SJCRH30 (cell line): ENCODE results near the gene UBALD2. TPM values are rescaled to one million over a fixed set of nuclear protein-coding genes. Genes with fewer than 3 reads are reported as not detected.
"Not testable (repeated sequence)": the region's sequence is repeated elsewhere in the genome, so short reads cannot be mapped to it uniquely, and the experiment has no call there.

Experiments
- DNase-seq, 2 experiments: peaks; one replicate each; pipeline ENCODE4 v3.0.0-alpha.2; 2015 to 2020
- H3K27ac ChIP-seq: fragments of 250-450 bp; sonication (Bioruptor Pico); 2 replicates; pipeline ENCODE4 v1.5.1; 2020; ENCODE audit warnings: mild to moderate bottlenecking, moderate library complexity
- H3K27me3 ChIP-seq: fragments of 250-450 bp; sonication (Bioruptor Pico); 2 replicates; pipeline ENCODE4 v1.5.1; 2020; ENCODE audit warnings: mild to moderate bottlenecking, moderate library complexity
- H3K36me3 ChIP-seq: fragments of 250-450 bp; sonication (Bioruptor Pico); 2 replicates; pipeline ENCODE4 v1.5.1; 2020; ENCODE audit warnings: mild to moderate bottlenecking, moderate library complexity
- H3K4me1 ChIP-seq: fragments of 250-450 bp; sonication (Bioruptor Pico); 2 replicates; pipeline ENCODE4 v1.5.1; 2020; ENCODE audit warnings: mild to moderate bottlenecking, moderate library complexity
- H3K4me3 ChIP-seq: fragments of 250-450 bp; sonication (Bioruptor Pico); 2 replicates; pipeline ENCODE4 v1.5.1; 2020; ENCODE audit warnings: mild to moderate bottlenecking, moderate library complexity
- H3K9me3 ChIP-seq: fragments of 250-450 bp; sonication (Bioruptor Pico); replicated peaks from 2 replicates; pipeline ENCODE4 v1.5.1; 2020; ENCODE audit warnings: mild to moderate bottlenecking, moderate library complexity
- total RNA-seq: library from RNA; depleted of rRNA; stranded (reverse); fragments of >200 nt; shearing (Covaris generic); gene quantifications from 2 replicates; pipeline ENCODE4 v1.2.3, GENCODE V29; 2014

The UBALD2 gene
- total RNA-seq, 1 experiment from 2014 or later = 41.9 TPM

DNA sequence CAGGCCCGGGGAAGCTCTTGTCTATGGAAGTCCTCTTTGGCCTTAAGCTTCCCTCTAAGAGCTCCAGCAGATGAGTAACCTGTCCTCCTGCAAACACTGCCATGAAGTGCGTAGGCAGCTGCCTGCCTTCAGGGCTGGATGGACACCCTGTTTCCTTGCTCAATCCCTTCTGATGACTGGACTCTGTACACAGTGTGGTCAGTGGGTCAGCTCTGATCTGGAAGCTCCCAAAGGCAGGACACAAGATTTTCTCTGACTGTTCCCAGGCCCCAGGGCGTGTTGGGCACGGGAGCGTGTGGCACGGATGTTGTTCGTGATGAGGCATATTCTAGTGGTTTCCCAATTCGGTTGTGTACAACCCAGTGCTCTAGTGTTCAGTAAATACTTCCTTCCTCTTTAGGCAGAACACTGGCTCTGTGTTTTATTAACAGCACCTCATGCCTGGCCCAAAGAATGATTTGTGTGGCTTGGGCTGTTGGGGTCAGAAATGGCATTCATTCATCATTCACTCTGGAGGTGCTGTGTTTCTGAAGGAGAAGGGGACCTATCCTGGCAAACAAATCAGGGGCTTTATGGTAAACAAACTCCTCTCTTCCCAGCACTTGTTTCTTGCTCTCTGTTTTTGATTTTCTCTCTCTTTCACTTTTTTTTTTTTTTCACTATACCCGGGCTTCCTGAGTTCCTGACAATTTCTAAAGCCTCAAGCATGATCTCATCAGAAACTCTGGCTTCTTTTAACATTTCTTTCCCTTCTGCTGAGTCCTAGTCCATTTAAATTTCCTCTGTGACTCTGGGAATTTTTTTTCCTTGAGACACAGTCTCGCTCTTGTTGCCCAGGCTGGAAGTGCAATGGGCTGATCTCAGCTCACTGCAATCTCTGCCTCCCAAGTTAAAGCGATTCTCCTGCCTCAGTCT, 12.9 kb upstream of the UBALD2 start:
- no peaks in the 10 kb centered on the region for H3K36me3 ChIP-seq
- no peaks in the 10 kb centered on the region for H3K27me3 ChIP-seq
- no peak overlapping the region for H3K27ac ChIP-seq
- peaks cover 26% of the 10 kb centered on the region for H3K4me1 ChIP-seq
- no peaks in the 10 kb centered on the region for H3K9me3 ChIP-seq
- no peak overlapping the region for H3K4me3 ChIP-seq
- DNase-seq = peak; percentile 51 to 64

DNA sequence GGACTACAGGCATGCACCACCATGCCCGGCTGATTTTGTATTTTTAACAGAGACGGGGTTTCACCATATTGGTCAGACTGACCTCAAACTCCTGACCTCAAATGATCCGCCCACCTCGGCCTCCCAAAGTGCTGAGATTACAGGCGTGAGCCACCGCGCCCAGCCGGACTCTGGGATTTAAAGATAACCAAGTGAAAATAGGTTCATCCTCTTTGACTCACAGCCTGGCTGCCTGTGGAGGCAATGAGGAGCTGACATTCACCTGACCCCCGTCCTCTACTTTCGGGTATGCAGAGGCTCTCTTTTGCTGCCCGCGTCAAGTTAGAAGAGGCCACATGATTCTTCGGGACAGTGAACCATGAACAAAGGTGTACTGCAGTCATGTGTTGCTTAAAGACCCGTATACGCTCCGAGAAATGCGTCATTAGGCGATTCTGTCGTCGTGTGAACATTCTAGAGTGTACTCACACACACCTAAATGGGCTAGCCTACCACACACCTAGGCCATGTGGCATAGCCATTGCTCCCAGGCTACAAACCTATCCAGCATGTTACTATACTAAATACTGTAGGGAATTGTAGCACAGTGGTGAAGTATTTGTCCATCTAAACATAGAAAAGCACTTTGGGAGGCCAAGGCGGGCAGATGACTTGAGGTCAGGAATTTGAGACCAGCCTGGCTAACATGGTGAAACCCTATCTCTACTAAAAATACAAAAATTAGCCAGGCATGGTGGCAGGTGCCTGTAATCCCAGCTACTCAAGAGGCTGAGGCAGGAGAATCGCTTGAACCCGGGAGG, 12.0 kb upstream of the UBALD2 start:
- H3K27me3 ChIP-seq, H3K36me3 ChIP-seq, H3K27ac ChIP-seq, H3K9me3 ChIP-seq, H3K4me3 ChIP-seq: not testable (repeated sequence)
- H3K4me1 ChIP-seq = peaks cover 26% of the 10 kb centered on the region
- peak in 1 of 2 experiments; percentile 46 for DNase-seq

GRCh38 chr17:76253841-76254240, 11.3 kb upstream of the UBALD2 start:
- H3K4me3 ChIP-seq = no peak overlapping the region
- DNase-seq = peak in 1 of 2 experiments; percentile 19
- H3K4me1 ChIP-seq = peaks cover 26% of the 10 kb centered on the region
- H3K27me3 ChIP-seq = no peaks in the 10 kb centered on the region
- H3K9me3 ChIP-seq = no peaks in the 10 kb centered on the region
- H3K36me3 ChIP-seq = no peaks in the 10 kb centered on the region
- H3K27ac ChIP-seq = no peak overlapping the region

DNA sequence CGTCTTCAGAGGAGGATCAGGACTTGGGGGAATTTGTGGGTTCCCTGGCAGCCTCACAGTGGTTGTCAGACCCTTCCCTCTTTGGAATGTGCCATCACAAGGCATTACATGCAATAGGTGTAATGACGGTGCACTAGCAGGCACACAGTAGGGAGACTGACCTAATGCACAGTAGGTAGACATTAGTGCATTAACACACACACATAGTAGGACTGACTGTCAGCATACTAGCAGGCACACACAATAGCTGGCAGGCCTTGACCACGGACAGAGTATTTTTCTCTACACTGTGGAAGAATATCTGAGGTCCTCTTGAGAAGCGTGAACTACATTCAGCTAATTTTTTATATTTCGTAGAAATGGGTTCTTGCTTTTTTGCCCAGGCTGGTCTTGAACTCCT, 10.9 kb upstream of the UBALD2 start:
- DNase-seq = no peak
- H3K4me3 ChIP-seq = no peak overlapping the region

DNA sequence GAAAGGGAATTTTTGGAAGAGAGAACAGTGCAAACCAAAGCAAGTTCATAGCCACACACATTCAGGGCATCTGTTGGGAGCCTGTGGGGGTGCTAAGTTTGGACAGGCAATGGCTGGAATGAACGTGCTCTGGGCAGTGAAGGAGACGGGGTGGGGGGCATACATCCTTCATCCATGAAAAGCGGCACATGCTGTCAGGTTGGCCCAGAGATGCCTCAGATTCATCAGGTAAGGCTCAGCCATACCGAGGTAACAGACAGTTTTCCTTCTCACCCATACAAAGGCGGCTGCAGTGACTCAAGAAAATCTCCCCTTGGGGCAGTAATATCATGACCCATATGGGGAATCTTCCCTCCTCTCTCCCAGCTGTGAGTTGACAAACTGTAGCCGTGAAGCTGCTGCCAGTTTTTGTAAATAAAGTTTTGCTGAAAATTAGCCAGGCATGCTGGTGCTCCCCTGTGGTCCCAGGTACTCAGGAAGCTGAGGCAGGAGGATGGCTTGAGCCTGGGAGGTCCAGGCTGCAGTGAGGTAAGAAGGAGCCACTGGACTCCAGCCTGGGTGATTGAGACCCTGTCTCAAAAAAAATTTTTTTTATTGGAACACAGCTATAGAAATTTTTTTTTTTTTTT, 9.2 kb upstream of the UBALD2 start:
- Histone ChIP-seq H3K27ac (no peak overlapping the region), H3K36me3 (no peaks in the 10 kb centered on the region), H3K27me3 (no peaks in the 10 kb centered on the region), H3K4me3 (no peak overlapping the region), H3K9me3 (no peaks in the 10 kb centered on the region), H3K4me1 (peaks cover 26% of the 10 kb centered on the region)
- DNase-seq = no peak

More for the DNA sequence above, 10.9 kb upstream of the UBALD2 start:
- Histone ChIP-seq H3K4me1 (peaks cover 26% of the 10 kb centered on the region), H3K27me3 (no peaks in the 10 kb centered on the region), H3K9me3 (no peaks in the 10 kb centered on the region), H3K27ac (no peak overlapping the region), H3K36me3 (no peaks in the 10 kb centered on the region)

GRCh38 chr17:76256430-76257050, 8.6 kb upstream of the UBALD2 start:
- not testable (repeated sequence) for H3K4me3 ChIP-seq, H3K36me3 ChIP-seq, DNase-seq, H3K9me3 ChIP-seq, H3K27me3 ChIP-seq, H3K27ac ChIP-seq
- H3K4me1 ChIP-seq = peaks cover 25% of the 10 kb centered on the region

DNA sequence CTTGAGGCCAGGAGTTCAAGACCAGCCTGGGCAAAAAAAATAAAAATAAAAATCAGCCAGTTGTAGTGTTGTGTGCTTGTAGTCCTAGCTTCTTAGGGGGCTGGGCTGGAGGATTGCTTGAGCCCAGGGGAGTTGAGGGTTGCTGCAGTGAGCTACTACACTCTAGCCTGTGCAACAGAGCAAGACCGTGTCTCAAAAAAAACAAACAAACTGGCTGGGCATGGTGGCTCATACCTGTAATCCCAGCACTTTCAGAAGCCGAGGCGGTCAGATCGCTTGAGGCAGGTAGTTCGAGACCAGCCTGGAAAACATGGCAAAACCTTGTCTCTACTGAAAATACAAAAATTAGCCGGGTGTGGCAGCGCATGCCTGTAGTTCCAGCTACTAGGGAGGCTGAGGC, 4.9 kb upstream of the UBALD2 start:
- Histone ChIP-seq H3K27ac (no peak overlapping the region), H3K27me3 (no peaks in the 10 kb centered on the region), H3K36me3 (no peaks in the 10 kb centered on the region), H3K4me3 (no peak overlapping the region), H3K4me1 (peaks cover 19% of the 10 kb centered on the region), H3K9me3 (no peaks in the 10 kb centered on the region)
- no peak for DNase-seq

- Histone ChIP-seq H3K27me3 (no peaks in the 10 kb centered on the region), H3K9me3 (no peaks in the 10 kb centered on the region), H3K36me3 (no peaks in the 10 kb centered on the region), H3K27ac (no peak overlapping the region), H3K4me1 (peaks cover 19% of the 10 kb centered on the region), H3K4me3 (no peak overlapping the region)
- no peak for DNase-seq
These were observed 4.5 kb upstream of the UBALD2 start for GRCh38 chr17:76260669-76261068.

GRCh38 chr17:76261421-76262215, 3.5 kb upstream of the UBALD2 start:
- no peak overlapping the region for H3K27ac ChIP-seq

GRCh38 chr17:76262732-76263344, 2.3 kb upstream of the UBALD2 start:
- no peak overlapping the region for H3K4me3 ChIP-seq
- H3K9me3 ChIP-seq = no peaks in the 10 kb centered on the region
- H3K36me3 ChIP-seq = peaks cover 7% of the 10 kb centered on the region
- H3K27me3 ChIP-seq = no peaks in the 10 kb centered on the region
- peak in 1 of 2 experiments; percentile 69 for DNase-seq
- H3K27ac ChIP-seq = no peak overlapping the region
- peaks cover 29% of the 10 kb centered on the region for H3K4me1 ChIP-seq

More at GRCh38 chr17:76261421-76262215, 3.5 kb upstream of the UBALD2 start:
- Histone ChIP-seq H3K4me3 (no peak overlapping the region), H3K27me3 (no peaks in the 10 kb centered on the region), H3K36me3 (no peaks in the 10 kb centered on the region), H3K4me1 (peaks cover 20% of the 10 kb centered on the region), H3K9me3 (no peaks in the 10 kb centered on the region)
- DNase-seq = peak in 1 of 2 experiments; percentile 53

DNA sequence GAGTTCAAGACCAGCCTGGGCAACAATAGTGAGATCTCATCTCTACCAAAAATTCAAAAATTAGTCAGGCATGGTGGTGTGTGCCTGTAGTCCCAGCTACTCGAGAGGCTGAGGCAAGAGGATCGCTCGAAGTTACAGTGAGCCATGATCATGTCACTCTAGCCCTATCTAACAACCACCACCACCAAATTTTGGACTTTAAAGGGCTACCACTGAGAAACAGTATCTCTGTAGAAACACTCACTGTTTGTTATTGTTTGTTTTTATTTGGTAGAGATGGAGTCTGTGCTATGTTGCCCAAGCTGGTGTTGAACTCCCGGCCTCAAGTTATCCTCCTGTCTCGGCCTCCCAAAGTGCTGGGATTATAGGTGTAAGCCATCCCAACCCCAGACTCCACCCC, 1.3 kb upstream of the UBALD2 start:
- H3K9me3 ChIP-seq = no peaks in the 10 kb centered on the region
- H3K27ac ChIP-seq = peak overlapping the region; percentile 89
- peaks cover 37% of the 10 kb centered on the region for H3K4me1 ChIP-seq
- no peaks in the 10 kb centered on the region for H3K27me3 ChIP-seq
- DNase-seq = no peak
- H3K36me3 ChIP-seq = peaks cover 14% of the 10 kb centered on the region
- no peak overlapping the region for H3K4me3 ChIP-seq

GRCh38 chr17:76264425-76264754, 758 bp upstream of the UBALD2 start:
- H3K4me3 ChIP-seq = peak overlapping the region; percentile 36
- no peak for DNase-seq

DNA sequence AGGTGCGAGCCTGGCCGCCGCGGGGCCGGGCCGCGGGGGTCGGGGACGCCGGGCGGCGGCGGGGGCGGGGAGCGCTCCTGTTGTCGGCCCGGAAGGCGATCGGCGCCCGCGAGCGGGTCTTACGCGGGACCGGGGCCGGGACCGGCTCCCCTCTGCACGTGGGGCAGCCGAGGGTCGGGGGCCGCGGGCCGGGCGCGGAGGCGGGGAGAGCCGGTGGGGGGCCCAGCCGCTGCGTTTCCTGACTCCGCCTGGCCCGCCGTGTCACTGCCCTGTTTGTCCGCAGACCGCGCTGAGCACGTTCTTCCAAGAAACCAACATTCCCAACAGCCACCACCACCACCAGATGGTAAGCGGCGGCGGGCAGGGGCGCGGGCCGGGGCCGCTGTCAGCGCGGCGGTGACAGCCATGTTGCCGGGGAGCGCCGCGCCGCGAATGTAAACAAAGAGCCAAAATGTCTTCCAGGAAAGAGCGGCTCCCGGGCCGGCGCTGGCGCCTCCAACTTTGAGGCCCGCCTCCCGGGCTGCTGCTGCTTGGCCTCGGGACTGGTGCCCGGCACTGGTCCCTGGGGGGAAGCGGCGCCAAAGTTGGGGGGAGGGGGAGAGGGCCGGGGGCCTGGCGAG, 586 bp downstream of the UBALD2 start:
- DNase-seq = peak; percentile 71 to 74
- Histone ChIP-seq H3K4me1 (peaks cover 53% of the 10 kb centered on the region), H3K4me3 (peak overlapping the region; percentile 96), H3K9me3 (no peaks in the 10 kb centered on the region), H3K27me3 (no peaks in the 10 kb centered on the region), H3K36me3 (peaks cover 23% of the 10 kb centered on the region), H3K27ac (peak overlapping the region; percentile 67)

More at GRCh38 chr17:76264425-76264754, 758 bp upstream of the UBALD2 start:
- Histone ChIP-seq H3K4me1 (peaks cover 42% of the 10 kb centered on the region), H3K27ac (peak overlapping the region; percentile 89), H3K27me3 (no peaks in the 10 kb centered on the region), H3K9me3 (no peaks in the 10 kb centered on the region), H3K36me3 (peaks cover 15% of the 10 kb centered on the region)
